Skeletal muscle tissue (tissue), 4 donors: ENCODE data around the gene ARID1B. TPM values are rescaled to one million over a fixed set of nuclear protein-coding genes. Genes with fewer than 3 reads are reported as not detected.

Source experiments
- H3K27ac ChIP-seq: one replicate; pipeline ENCODE4 v1.7.0; 2013; ENCODE audit warnings: mild to moderate bottlenecking, low read depth, low read length, inconsistent platforms
- H3K27me3 ChIP-seq, 3 donors: one replicate each; pipeline ENCODE4 v1.7.0; 2013; ENCODE audit warnings: low read length in 3 of 3; ENCODE audit not compliant: control insufficient read depth in 3 of 3, insufficient read depth in 3 of 3
- H3K36me3 ChIP-seq, 3 donors: one replicate each; pipeline ENCODE4 v1.7.0; 2013; ENCODE audit warnings: low read length in 3 of 3; ENCODE audit not compliant: control insufficient read depth in 3 of 3, insufficient read depth in 3 of 3
- H3K4me1 ChIP-seq, 3 donors: one replicate each; pipeline ENCODE4 v1.7.0; 2013; ENCODE audit warnings: low read length in 3 of 3, mild to moderate bottlenecking in 3 of 3; ENCODE audit not compliant: control insufficient read depth in 3 of 3, insufficient read depth in 3 of 3
- H3K4me3 ChIP-seq, 3 donors: one replicate each; pipeline ENCODE4 v1.7.0; 2013; ENCODE audit warnings: low read length in 3 of 3
- H3K9ac ChIP-seq, 3 donors: one replicate each; pipeline ENCODE4 v1.7.0; 2013; ENCODE audit warnings: low read length in 3 of 3, mild to moderate bottlenecking in 3 of 3, moderate library complexity in 2 of 3, low read depth in 1 of 3
- H3K9me3 ChIP-seq, 3 donors: one replicate each; pipeline ENCODE4 v1.7.0; 2013; ENCODE audit warnings: low read length in 3 of 3; ENCODE audit not compliant: control insufficient read depth in 3 of 3
- total RNA-seq: library from RNA; depleted of rRNA; stranded (reverse); fragments of >200 nt; gene quantifications from one replicate; pipeline ENCODE4 v1.2.3, GENCODE V29; 2014
- donor health status: Osteomylitis.

ARID1B gene
- total RNA-seq, 1 donor from 2014 or later = 73.6 TPM

DNA sequence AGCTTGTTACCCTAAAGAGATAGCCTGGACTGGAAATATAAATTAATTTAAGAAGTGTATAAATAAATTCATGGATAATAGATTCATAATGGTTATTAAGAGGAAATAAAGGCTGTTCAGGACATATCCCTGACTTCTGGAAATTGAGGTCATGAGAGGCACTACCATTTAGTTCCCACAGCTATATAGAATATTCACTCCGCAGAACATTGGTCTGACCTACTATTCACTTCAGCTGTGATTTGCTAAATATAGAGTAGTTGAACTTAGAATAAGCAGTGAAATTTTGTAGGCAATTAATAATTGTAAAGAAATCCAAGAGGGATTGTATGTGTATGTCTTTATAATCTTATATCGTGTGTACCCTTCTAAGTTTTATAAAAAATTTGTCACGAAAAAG is 112.8 kb downstream of the ARID1B start:
- Histone ChIP-seq H3K27ac (no peak overlapping the region), H3K9ac (peak overlapping the region in 1 of 3 donors; percentile 1), H3K27me3 (no peaks in the 10 kb centered on the region), H3K4me1 (peaks cover 13 to 27% (median 21%) of the 10 kb centered on the region in 3 donors), H3K9me3 (no peaks in the 10 kb centered on the region), H3K36me3 (no peaks in the 10 kb centered on the region), H3K4me3 (no peak overlapping the region)

DNA sequence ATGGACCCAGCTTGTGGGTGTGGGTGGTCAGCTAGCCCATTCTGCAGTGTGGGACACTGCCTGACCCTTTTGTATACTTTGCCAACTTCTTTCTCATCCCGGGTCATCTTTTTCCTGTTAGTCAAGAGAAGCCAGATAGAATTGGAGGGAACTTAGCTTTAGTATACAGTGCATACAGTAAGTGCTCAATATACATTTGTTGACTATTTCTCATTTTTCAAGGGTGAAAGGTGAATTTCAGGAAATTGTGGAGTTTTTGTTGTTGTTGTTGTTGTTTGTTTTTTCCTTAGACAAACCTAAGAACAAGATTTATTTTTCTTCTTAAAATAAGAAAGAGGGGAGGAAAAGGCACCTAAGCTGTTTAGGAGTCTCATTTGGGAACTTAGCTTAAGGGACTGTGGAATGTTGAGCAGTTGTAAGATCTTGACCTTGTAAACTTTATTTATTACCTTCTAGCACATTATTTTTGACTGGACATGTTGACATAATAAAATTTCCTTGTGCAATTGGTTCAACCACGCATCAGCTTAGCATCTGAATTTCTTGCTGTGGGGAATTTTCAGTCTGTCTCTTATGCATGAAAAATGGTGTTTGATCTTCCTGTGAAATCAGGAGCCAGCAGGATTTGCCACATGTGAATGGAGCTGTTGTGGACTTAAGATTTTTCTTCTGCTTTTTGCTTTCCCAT is 113.6 kb downstream of the ARID1B start:
- Histone ChIP-seq H3K4me1 (peaks cover 13 to 27% (median 21%) of the 10 kb centered on the region in 3 donors), H3K27me3 (no peaks in the 10 kb centered on the region), H3K36me3 (no peaks in the 10 kb centered on the region), H3K27ac (no peak overlapping the region), H3K9ac (no peak overlapping the region), H3K4me3 (no peak overlapping the region), H3K9me3 (no peaks in the 10 kb centered on the region)

DNA sequence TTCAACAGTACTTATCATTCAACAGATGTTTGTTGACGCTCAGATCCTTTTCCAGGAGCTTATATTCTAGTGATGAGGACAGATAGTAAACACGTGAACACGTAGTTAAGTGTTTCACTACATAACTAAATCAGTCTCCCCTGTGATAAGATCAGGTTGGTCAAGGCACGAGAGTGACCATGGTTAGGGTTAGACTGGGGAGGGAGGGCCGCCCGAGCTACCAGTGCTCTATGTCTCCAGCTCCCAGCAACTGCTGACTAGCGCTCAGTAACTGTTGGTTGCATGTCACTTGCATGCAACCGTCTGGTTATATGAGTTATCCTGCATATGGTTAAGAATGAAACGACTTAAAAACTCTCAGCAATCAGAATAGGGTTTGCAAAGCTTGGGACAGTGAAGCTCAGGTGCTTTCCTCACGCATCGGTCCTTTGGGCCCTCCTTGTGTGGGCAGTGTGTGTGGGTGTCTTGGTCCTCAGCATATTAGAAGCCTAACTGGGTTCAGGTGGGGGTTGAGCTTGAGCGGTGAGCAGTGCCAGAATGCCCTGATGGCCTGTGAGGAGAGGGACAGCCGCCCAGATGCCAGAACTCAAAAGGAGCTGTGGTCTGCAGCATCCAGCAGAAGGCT is 120.8 kb downstream of the ARID1B start:
- Histone ChIP-seq H3K4me1 (peaks cover 0 to 12% (median 3%) of the 10 kb centered on the region in 3 donors), H3K9ac (no peak overlapping the region), H3K36me3 (no peaks in the 10 kb centered on the region), H3K9me3 (no peaks in the 10 kb centered on the region), H3K27ac (no peak overlapping the region), H3K27me3 (no peaks in the 10 kb centered on the region), H3K4me3 (no peak overlapping the region)

DNA sequence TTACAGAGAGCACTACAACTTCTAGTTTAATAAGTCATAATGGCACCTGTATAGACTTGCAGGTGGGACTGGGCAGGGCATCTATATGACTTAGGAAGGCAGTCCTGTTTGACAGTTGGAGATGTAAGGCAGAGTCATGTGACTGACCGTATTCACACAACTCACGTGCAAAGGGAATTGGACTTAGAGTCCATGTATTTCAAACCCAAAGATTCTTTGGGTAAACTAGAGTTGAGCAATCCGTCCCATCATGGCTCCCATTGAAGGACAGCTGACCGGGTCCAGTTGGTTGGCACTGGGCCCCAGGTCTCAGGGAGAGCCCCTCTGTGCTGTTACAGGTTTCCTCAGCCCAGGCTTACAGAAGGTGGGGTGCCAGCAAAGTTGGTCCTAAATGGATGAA is 121.9 kb downstream of the ARID1B start:
- H3K4me1 ChIP-seq = peaks cover 0 to 12% (median 3%) of the 10 kb centered on the region in 3 donors
- no peaks in the 10 kb centered on the region for H3K9me3 ChIP-seq
- H3K4me3 ChIP-seq = no peak overlapping the region
- no peaks in the 10 kb centered on the region for H3K27me3 ChIP-seq
- no peak overlapping the region for H3K27ac ChIP-seq
- H3K36me3 ChIP-seq = no peaks in the 10 kb centered on the region
- H3K9ac ChIP-seq = no peak overlapping the region

DNA sequence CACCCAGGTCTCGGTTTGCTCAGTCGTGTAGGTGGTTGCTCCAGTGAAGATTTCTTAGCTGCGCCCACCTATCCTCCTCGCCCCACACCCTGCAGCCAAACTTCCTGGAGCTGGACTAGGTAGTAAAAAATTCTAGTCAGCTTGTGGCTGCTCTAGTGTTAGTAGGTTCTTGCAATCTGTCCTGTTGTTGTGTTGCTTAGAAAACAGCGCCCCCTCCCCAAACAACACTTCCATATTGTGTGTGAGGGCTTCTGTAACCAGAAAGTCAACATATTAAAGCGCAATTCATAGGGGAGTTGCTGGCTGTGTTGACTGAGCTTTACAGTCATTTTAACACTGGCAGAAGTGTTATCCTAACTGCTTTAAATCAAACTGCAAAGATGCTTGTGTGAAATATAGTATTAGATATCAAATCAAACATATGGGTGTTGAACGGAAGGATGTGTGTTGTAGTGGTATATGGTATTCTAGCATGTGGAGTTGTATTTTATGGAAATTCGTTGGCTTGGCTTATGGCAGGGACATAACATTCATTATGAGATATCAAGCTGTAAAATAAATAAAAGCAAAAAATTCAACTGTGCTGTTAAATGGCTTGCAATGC is 122.5 kb downstream of the ARID1B start:
- Histone ChIP-seq H3K4me1 (peaks cover 0 to 12% (median 3%) of the 10 kb centered on the region in 3 donors), H3K4me3 (no peak overlapping the region), H3K36me3 (no peaks in the 10 kb centered on the region), H3K9me3 (no peaks in the 10 kb centered on the region), H3K27me3 (no peaks in the 10 kb centered on the region), H3K27ac (no peak overlapping the region), H3K9ac (no peak overlapping the region)

DNA sequence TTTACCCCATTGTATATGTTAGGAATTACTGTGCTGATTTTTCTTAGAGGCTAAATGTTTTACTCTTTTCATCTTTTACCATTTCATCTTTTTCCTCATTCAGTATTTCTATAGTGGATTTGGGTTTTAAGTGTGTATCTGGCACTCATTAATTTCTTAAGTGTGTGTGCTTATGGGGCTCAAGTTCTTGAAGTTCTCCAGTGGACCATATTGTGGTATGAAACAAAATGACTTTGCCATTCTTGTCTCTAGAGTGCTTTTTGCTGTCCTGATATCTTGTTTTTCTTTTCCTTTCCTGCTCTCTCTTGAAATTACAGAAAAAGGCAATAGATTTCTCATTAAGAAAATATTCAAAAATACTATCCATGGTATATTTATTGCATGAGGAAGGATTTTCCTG is 123.1 kb downstream of the ARID1B start:
- no peaks in the 10 kb centered on the region for H3K9me3 ChIP-seq
- peaks cover 0 to 12% (median 3%) of the 10 kb centered on the region in 3 donors for H3K4me1 ChIP-seq
- no peak overlapping the region for H3K9ac ChIP-seq
- no peaks in the 10 kb centered on the region for H3K27me3 ChIP-seq
- H3K27ac ChIP-seq = no peak overlapping the region
- no peaks in the 10 kb centered on the region for H3K36me3 ChIP-seq
- H3K4me3 ChIP-seq = no peak overlapping the region

DNA sequence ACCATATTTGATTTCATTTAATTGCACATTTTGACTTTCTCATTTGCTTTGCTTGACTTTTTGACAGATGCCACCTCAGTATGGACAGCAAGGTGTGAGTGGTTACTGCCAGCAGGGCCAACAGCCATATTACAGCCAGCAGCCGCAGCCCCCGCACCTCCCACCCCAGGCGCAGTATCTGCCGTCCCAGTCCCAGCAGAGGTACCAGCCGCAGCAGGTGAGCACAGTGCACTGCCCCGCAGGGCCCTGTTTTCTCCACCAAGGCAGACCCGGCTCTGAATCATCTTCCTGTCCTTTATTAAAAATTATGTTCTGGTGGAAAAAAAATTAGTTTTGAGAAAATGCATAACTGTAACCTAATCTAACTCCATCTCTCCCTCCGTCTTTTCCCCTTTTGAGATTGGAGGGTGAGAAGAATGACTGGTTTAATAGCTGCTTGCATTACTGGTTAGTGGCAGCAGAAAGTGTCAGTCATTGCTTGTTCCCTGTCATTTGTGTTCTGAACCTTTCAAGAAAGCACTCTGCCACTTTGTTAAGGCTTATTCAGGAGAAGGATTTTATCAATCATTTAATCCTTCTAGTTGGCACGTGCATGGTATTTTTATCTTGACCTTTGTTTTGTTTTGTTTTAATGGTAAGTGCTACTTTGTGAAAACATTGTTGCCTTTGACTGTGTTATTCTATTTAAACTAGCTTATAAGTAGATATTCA is 124.3 kb downstream of the ARID1B start:
- H3K36me3 ChIP-seq = no peaks in the 10 kb centered on the region
- H3K9me3 ChIP-seq = no peaks in the 10 kb centered on the region
- no peak overlapping the region for H3K4me3 ChIP-seq
- H3K27me3 ChIP-seq = no peaks in the 10 kb centered on the region
- H3K4me1 ChIP-seq = peaks cover 0 to 12% (median 3%) of the 10 kb centered on the region in 3 donors
- no peak overlapping the region for H3K27ac ChIP-seq
- no peak overlapping the region for H3K9ac ChIP-seq

DNA sequence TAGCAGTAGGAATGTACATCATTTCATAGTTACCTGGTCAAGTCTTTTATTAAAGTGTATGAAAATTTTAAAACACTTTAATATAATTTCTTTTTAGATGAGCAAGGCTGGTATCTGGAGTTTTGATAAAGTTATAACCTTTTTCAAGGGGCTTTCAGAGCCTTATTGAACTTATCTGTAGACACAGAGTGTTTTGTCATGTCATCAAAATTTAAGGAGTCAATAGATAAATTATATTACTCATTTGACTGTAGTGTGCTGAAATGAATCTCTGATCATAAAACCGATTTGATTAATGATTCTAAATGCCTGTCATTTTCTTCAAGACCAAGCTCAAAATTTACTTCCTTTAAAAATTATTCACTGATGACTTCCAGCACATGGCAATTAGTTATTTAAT is 125.6 kb downstream of the ARID1B start:
- Histone ChIP-seq H3K27ac (no peak overlapping the region), H3K36me3 (no peaks in the 10 kb centered on the region), H3K9me3 (no peaks in the 10 kb centered on the region)

DNA sequence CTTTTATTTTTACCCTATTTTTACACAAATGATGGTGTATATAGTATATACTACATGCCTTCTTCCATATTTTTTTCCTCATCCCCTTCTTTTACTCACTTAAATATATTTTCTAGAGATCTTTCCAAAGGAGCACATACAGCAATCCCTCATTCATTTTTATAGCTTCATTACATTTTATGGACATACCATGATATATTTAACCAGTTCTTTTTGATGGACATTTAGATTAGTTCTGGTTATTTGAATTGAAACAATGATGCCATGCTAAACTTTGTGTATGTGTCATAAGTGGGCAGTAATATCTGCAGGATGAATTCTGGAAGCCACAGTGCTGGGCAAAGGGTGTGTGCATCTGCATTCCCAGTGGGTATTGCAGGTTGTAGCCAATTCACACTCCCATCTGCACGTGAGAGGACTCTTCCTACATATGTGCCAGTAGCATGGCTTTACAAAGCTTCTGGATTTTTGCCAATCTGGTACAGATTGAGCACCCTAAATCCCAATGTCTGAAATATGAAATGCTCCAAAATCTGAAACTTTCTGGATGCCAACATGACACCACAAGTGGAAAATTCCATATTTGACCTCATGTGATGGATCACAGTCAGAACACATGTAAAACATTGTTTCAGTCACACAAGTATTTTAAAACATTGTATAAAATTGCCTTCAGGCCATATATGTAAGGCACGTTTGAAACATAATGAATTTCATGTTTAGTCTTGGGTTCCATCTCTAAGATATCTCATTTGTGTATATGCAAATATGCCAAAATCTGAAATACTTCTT is 127.2 kb downstream of the ARID1B start:
- Histone ChIP-seq H3K27me3 (no peaks in the 10 kb centered on the region), H3K27ac (no peak overlapping the region), H3K9ac (no peak overlapping the region), H3K9me3 (no peaks in the 10 kb centered on the region), H3K4me1 (peaks cover 0 to 3% (median under 1%) of the 10 kb centered on the region in 3 donors), H3K4me3 (no peak overlapping the region), H3K36me3 (no peaks in the 10 kb centered on the region)

More for the DNA sequence above, 125.6 kb downstream of the ARID1B start:
- Histone ChIP-seq H3K27me3 (no peaks in the 10 kb centered on the region), H3K4me3 (no peak overlapping the region), H3K4me1 (peaks cover 0 to 12% (median 3%) of the 10 kb centered on the region in 3 donors), H3K9ac (no peak overlapping the region)
